ENCODE results near the gene CALD1.

The CALD1 gene

GRCh38 chr7:134932707-134933370 is 153.4 kb downstream of the CALD1 start:
- Histone ChIP-seq H3K36me3 (ENCODE audit: control insufficient read depth, insufficient read depth, low read length, severe bottlenecking) (peaks cover 85% of the 10 kb centered on the region), H3K4me3 (ENCODE audit: low read length) (no peak overlapping the region)
- no peak for DNase-seq (ENCODE audit: low read depth)

GRCh38 chr7:134933460-134934068 is 154.1 kb downstream of the CALD1 start:
- H3K4me1 ChIP-seq (ENCODE audit: control insufficient read depth, insufficient read depth, low read length) = peaks cover 60% of the 10 kb centered on the region
- no peak for DNase-seq (ENCODE audit: low read depth)
- peaks cover 91% of the 10 kb centered on the region for H3K36me3 ChIP-seq (ENCODE audit: control insufficient read depth, insufficient read depth, low read length, severe bottlenecking)
- no peaks in the 10 kb centered on the region for H3K9me3 ChIP-seq (ENCODE audit: control insufficient read depth, low read length)
- no peak overlapping the region for H3K4me3 ChIP-seq (ENCODE audit: low read length)
- peak overlapping the region; percentile 44 for H3K9ac ChIP-seq (ENCODE audit: low read length)
- no peaks in the 10 kb centered on the region for H3K27me3 ChIP-seq (replicated peaks; ENCODE audit: control insufficient read depth, insufficient read depth, low read length)

More at GRCh38 chr7:134932707-134933370, 153.4 kb downstream of the CALD1 start:
- no peaks in the 10 kb centered on the region for H3K9me3 ChIP-seq (ENCODE audit: control insufficient read depth, low read length)
- H3K27me3 ChIP-seq (replicated peaks; ENCODE audit: control insufficient read depth, insufficient read depth, low read length) = no peaks in the 10 kb centered on the region
- H3K4me1 ChIP-seq (ENCODE audit: control insufficient read depth, insufficient read depth, low read length) = peaks cover 53% of the 10 kb centered on the region
- H3K9ac ChIP-seq (ENCODE audit: low read length) = peak overlapping the region; percentile 44

GRCh38 chr7:134935701-134936100 is 156.3 kb downstream of the CALD1 start:
- Histone ChIP-seq H3K36me3 (ENCODE audit: control insufficient read depth, insufficient read depth, low read length, severe bottlenecking) (peaks cover 83% of the 10 kb centered on the region), H3K4me3 (ENCODE audit: low read length) (no peak overlapping the region), H3K9me3 (ENCODE audit: control insufficient read depth, low read length) (no peaks in the 10 kb centered on the region), H3K4me1 (ENCODE audit: control insufficient read depth, insufficient read depth, low read length) (peaks cover 60% of the 10 kb centered on the region), H3K27me3 (replicated peaks; ENCODE audit: control insufficient read depth, insufficient read depth, low read length) (no peaks in the 10 kb centered on the region), H3K9ac (ENCODE audit: low read length) (peak overlapping the region; percentile 27)
- DNase-seq (ENCODE audit: low read depth) = peak; percentile 45

GRCh38 chr7:134936893-134937510 is 157.6 kb downstream of the CALD1 start:
- peaks cover 86% of the 10 kb centered on the region for H3K36me3 ChIP-seq (ENCODE audit: control insufficient read depth, insufficient read depth, low read length, severe bottlenecking)
- H3K4me1 ChIP-seq (ENCODE audit: control insufficient read depth, insufficient read depth, low read length) = peaks cover 60% of the 10 kb centered on the region

GRCh38 chr7:134938141-134938540 is 158.7 kb downstream of the CALD1 start:
- no peak for DNase-seq (ENCODE audit: low read depth)
- Histone ChIP-seq H3K4me1 (ENCODE audit: control insufficient read depth, insufficient read depth, low read length) (peaks cover 55% of the 10 kb centered on the region), H3K36me3 (ENCODE audit: control insufficient read depth, insufficient read depth, low read length, severe bottlenecking) (peaks cover 84% of the 10 kb centered on the region), H3K9ac (ENCODE audit: low read length) (no peak overlapping the region), H3K4me3 (ENCODE audit: low read length) (no peak overlapping the region), H3K9me3 (ENCODE audit: control insufficient read depth, low read length) (no peaks in the 10 kb centered on the region), H3K27me3 (replicated peaks; ENCODE audit: control insufficient read depth, insufficient read depth, low read length) (no peaks in the 10 kb centered on the region)

More at GRCh38 chr7:134936893-134937510, 157.6 kb downstream of the CALD1 start:
- Histone ChIP-seq H3K9me3 (ENCODE audit: control insufficient read depth, low read length) (no peaks in the 10 kb centered on the region), H3K9ac (ENCODE audit: low read length) (peak overlapping the region; percentile 27), H3K4me3 (ENCODE audit: low read length) (no peak overlapping the region), H3K27me3 (replicated peaks; ENCODE audit: control insufficient read depth, insufficient read depth, low read length) (no peaks in the 10 kb centered on the region)
- DNase-seq (ENCODE audit: low read depth) = peak; percentile 34

- DNase-seq (ENCODE audit: low read depth) = no peak
- peaks cover 83% of the 10 kb centered on the region for H3K36me3 ChIP-seq (ENCODE audit: control insufficient read depth, insufficient read depth, low read length, severe bottlenecking)
- H3K4me1 ChIP-seq (ENCODE audit: control insufficient read depth, insufficient read depth, low read length) = peaks cover 55% of the 10 kb centered on the region
Measured at GRCh38 chr7:134939136-134939535, 159.7 kb downstream of the CALD1 start.

GRCh38 chr7:134940729-134941128 is 161.3 kb downstream of the CALD1 start:
- H3K9ac ChIP-seq (ENCODE audit: low read length) = no peak overlapping the region
- H3K9me3 ChIP-seq (ENCODE audit: control insufficient read depth, low read length) = no peaks in the 10 kb centered on the region
- DNase-seq (ENCODE audit: low read depth) = no peak
- H3K4me1 ChIP-seq (ENCODE audit: control insufficient read depth, insufficient read depth, low read length) = peaks cover 56% of the 10 kb centered on the region
- H3K36me3 ChIP-seq (ENCODE audit: control insufficient read depth, insufficient read depth, low read length, severe bottlenecking) = peaks cover 80% of the 10 kb centered on the region
- H3K27me3 ChIP-seq (replicated peaks; ENCODE audit: control insufficient read depth, insufficient read depth, low read length) = no peaks in the 10 kb centered on the region
- H3K4me3 ChIP-seq (ENCODE audit: low read length) = no peak overlapping the region

More at GRCh38 chr7:134939136-134939535, 159.7 kb downstream of the CALD1 start:
- H3K9me3 ChIP-seq (ENCODE audit: control insufficient read depth, low read length) = no peaks in the 10 kb centered on the region
- H3K4me3 ChIP-seq (ENCODE audit: low read length) = no peak overlapping the region
- no peak overlapping the region for H3K9ac ChIP-seq (ENCODE audit: low read length)
- H3K27me3 ChIP-seq (replicated peaks; ENCODE audit: control insufficient read depth, insufficient read depth, low read length) = no peaks in the 10 kb centered on the region

GRCh38 chr7:134941185-134941900 is 161.9 kb downstream of the CALD1 start:
- Histone ChIP-seq H3K9me3 (ENCODE audit: control insufficient read depth, low read length) (no peaks in the 10 kb centered on the region), H3K27me3 (replicated peaks; ENCODE audit: control insufficient read depth, insufficient read depth, low read length) (no peaks in the 10 kb centered on the region), H3K4me3 (ENCODE audit: low read length) (no peak overlapping the region), H3K4me1 (ENCODE audit: control insufficient read depth, insufficient read depth, low read length) (peaks cover 56% of the 10 kb centered on the region), H3K36me3 (ENCODE audit: control insufficient read depth, insufficient read depth, low read length, severe bottlenecking) (peaks cover 74% of the 10 kb centered on the region), H3K9ac (ENCODE audit: low read length) (peak overlapping the region; percentile 27)
- DNase-seq (ENCODE audit: low read depth) = peak; percentile 72

- no peaks in the 10 kb centered on the region for H3K9me3 ChIP-seq (ENCODE audit: control insufficient read depth, low read length)
- peak overlapping the region; percentile 27 for H3K9ac ChIP-seq (ENCODE audit: low read length)
- H3K4me1 ChIP-seq (ENCODE audit: control insufficient read depth, insufficient read depth, low read length) = peaks cover 52% of the 10 kb centered on the region
- H3K27me3 ChIP-seq (replicated peaks; ENCODE audit: control insufficient read depth, insufficient read depth, low read length) = no peaks in the 10 kb centered on the region
- no peak overlapping the region for H3K4me3 ChIP-seq (ENCODE audit: low read length)
- DNase-seq (ENCODE audit: low read depth) = no peak
- H3K36me3 ChIP-seq (ENCODE audit: control insufficient read depth, insufficient read depth, low read length, severe bottlenecking) = peaks cover 73% of the 10 kb centered on the region
Measured at GRCh38 chr7:134941952-134942351, 162.5 kb downstream of the CALD1 start.

- no peak for DNase-seq (ENCODE audit: low read depth)
- Histone ChIP-seq H3K27me3 (replicated peaks; ENCODE audit: control insufficient read depth, insufficient read depth, low read length) (no peaks in the 10 kb centered on the region), H3K9ac (ENCODE audit: low read length) (no peak overlapping the region), H3K9me3 (ENCODE audit: control insufficient read depth, low read length) (no peaks in the 10 kb centered on the region), H3K4me1 (ENCODE audit: control insufficient read depth, insufficient read depth, low read length) (peaks cover 43% of the 10 kb centered on the region), H3K36me3 (ENCODE audit: control insufficient read depth, insufficient read depth, low read length, severe bottlenecking) (peaks cover 73% of the 10 kb centered on the region), H3K4me3 (ENCODE audit: low read length) (no peak overlapping the region)
Measured at GRCh38 chr7:134942690-134943466, 163.4 kb downstream of the CALD1 start.
